SK-N-SH treated with all-trans-retinoic acid at 6 μM for 48 hours (cell line): ENCODE results near the gene EFCAB14.

Source experiments
- TOX ChIP-seq: fragments of 250-450 bp; sonication (Bioruptor Pico); IDR thresholded peaks from 2 replicates; pipeline ENCODE4 v1.8.0; 2021; ENCODE audit warnings: mild to moderate bottlenecking, moderate library complexity, borderline replicate concordance
- ZC3H10 ChIP-seq: fragments of 250-450 bp; sonication (Bioruptor Pico); IDR thresholded peaks from 2 replicates; pipeline ENCODE4 v1.5.1; 2021; ENCODE audit warnings: mild to moderate bottlenecking, moderate library complexity

DNA sequence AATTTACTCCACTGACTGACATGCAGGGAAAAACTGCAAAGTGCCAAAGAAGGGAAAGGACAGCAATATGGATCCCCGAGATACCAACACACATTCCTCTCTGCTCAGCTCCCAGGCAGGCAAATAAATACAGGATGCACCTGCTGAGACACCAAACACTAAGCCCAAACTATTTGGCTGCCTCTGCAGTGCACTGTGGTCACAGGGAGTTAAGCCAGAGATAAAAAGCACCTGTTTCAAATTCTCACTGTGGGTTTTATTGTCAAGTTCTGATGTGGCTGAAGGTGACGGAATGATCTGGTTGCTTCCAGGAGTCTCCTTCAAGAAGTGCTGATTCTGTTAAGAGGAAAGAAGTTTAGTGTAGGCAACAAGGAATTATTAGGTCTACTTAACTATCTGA is 29.6 kb downstream of the EFCAB14 start:
- TF ChIP-seq ZC3H10 (CRISPR knock-in tag): no peak
- no peak for TF ChIP-seq TOX (CRISPR knock-in tag)
